ENCODE measurements around the gene TYW1B. TPM values are rescaled to one million over a fixed set of nuclear protein-coding genes. Genes with fewer than 3 reads are reported as not detected.

Gene TYW1B
- total and polyA plus RNA-seq, 2 of the 4 experiments (the other 2 are of a cell fraction): 1.0 to 1.8 TPM

DNA sequence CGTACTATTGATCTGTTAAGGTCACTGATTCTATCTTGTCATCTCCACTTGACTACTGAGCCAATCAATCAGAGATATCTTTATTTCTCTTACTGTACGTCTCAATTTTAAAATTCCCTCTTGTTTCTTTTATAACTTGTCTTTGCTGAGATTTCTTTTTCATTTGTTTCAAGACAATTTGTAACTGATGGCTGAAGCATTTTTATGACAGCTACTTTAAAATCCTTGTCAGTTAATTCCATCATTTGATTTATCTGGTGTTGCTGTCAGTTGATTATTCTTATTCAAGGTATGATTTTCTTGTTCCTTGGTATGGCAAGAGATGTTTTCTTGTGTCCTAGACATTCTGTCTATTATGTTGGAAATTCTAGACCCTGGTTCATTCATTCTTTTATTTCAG, 76.6 kb downstream of the TYW1B start:
- no TSS peak for BruUV-seq (replicated peaks)
- H2BK15ac ChIP-seq (ENCODE audit: low read depth, low read length): no peak overlapping the region
- no peaks in the 10 kb centered on the region for H3K79me1 ChIP-seq (ENCODE audit: low read depth in 1 of 2, low read length in 2 of 2)
- H4K91ac ChIP-seq (ENCODE audit: insufficient read depth, low read depth, low read length): no peak overlapping the region
- no peak overlapping the region for H3K14ac ChIP-seq (replicated peaks; ENCODE audit: low read depth, low read length)
- H3K27me3 ChIP-seq (ENCODE audit: control insufficient read depth, insufficient read depth, low read length): no peaks in the 10 kb centered on the region
- POLR2A ChIA-PET (ENCODE audit: unreplicated experiment): no interaction called here
- TF ChIP-seq, protein P1, sequence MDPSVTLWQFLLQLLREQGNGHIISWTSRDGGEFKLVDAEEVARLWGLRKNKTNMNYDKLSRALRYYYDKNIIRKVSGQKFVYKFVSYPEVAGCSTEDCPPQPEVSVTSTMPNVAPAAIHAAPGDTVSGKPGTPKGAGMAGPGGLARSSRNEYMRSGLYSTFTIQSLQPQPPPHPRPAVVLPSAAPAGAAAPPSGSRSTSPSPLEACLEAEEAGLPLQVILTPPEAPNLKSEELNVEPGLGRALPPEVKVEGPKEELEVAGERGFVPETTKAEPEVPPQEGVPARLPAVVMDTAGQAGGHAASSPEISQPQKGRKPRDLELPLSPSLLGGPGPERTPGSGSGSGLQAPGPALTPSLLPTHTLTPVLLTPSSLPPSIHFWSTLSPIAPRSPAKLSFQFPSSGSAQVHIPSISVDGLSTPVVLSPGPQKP (IDR thresholded peaks at IDR 0.05; ENCODE audit: borderline replicate concordance, low read depth, low read length): no peak
- TF ChIP-seq, protein P2, sequence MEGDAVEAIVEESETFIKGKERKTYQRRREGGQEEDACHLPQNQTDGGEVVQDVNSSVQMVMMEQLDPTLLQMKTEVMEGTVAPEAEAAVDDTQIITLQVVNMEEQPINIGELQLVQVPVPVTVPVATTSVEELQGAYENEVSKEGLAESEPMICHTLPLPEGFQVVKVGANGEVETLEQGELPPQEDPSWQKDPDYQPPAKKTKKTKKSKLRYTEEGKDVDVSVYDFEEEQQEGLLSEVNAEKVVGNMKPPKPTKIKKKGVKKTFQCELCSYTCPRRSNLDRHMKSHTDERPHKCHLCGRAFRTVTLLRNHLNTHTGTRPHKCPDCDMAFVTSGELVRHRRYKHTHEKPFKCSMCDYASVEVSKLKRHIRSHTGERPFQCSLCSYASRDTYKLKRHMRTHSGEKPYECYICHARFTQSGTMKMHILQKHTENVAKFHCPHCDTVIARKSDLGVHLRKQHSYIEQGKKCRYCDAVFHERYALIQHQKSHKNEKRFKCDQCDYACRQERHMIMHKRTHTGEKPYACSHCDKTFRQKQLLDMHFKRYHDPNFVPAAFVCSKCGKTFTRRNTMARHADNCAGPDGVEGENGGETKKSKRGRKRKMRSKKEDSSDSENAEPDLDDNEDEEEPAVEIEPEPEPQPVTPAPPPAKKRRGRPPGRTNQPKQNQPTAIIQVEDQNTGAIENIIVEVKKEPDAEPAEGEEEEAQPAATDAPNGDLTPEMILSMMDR (conservative IDR thresholded peaks at IDR 0.05; ENCODE audit: low read depth, low read length): no peak
- TF ChIP-seq NFE2L2 (IDR thresholded peaks at IDR 0.05; ENCODE audit: low read depth, low read length): no peak
- TF ChIP-seq POLR2A (IDR thresholded peaks at IDR 0.05; ENCODE audit: low read depth, low read length): no peak
- TF ChIP-seq, protein P3, sequence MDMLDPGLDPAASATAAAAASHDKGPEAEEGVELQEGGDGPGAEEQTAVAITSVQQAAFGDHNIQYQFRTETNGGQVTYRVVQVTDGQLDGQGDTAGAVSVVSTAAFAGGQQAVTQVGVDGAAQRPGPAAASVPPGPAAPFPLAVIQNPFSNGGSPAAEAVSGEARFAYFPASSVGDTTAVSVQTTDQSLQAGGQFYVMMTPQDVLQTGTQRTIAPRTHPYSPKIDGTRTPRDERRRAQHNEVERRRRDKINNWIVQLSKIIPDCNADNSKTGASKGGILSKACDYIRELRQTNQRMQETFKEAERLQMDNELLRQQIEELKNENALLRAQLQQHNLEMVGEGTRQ (IDR thresholded peaks at IDR 0.05; ENCODE audit: low read depth, low read length): no peak
- no peak for TF ChIP-seq CHD1 (IDR thresholded peaks at IDR 0.05; ENCODE audit: low read depth, low read length)
- TF ChIP-seq RCOR1 (IDR thresholded peaks at IDR 0.05; ENCODE audit: insufficient replicate concordance, low read length): no peak
- no peak overlapping the region for H3K27ac ChIP-seq (ENCODE audit: insufficient read depth, low read length)
- 100% methylated on average over 1 of the region's 2 CpGs; no CpG with 5 or more reads in 1 of the 2 experiments for WGBS, 2 experiments (ENCODE audit: extremely low coverage in 2 of 2, insufficient read length in 1 of 2)
- no peaks in the 10 kb centered on the region for H3K4me1 ChIP-seq (ENCODE audit: control insufficient read depth, insufficient read depth, low read length)
- no peak overlapping the region for H4K8ac ChIP-seq (ENCODE audit: low read depth in 2 of 2, low read length in 2 of 2)
- no peak overlapping the region for H3K56ac ChIP-seq (ENCODE audit: extremely low read depth, insufficient read depth, low read length)
- no peak overlapping the region for H2BK20ac ChIP-seq (ENCODE audit: low read depth, low read length)
- no peaks in the 10 kb centered on the region for H3K9me3 ChIP-seq (ENCODE audit: control insufficient read depth, insufficient read depth, low read length)
- no peak overlapping the region for H4K5ac ChIP-seq (ENCODE audit: low read depth, low read length)
- H2BK5ac ChIP-seq (ENCODE audit: low read depth, low read length, poor library complexity, severe bottlenecking): no peak overlapping the region
- no peaks in the 10 kb centered on the region for H3K36me3 ChIP-seq (ENCODE audit: control insufficient read depth, insufficient read depth, low read length)
- no peak overlapping the region for H2AK5ac ChIP-seq (ENCODE audit: low read depth, low read length)
- H2AFZ ChIP-seq (replicated peaks; ENCODE audit: low read length, poor library complexity): no peak overlapping the region
- H3K4ac ChIP-seq (ENCODE audit: low read depth, low read length): no peak overlapping the region
- H2BK120ac ChIP-seq (ENCODE audit: low read depth, low read length): no peak overlapping the region
- in situ Hi-C loops (cut with MboI; ENCODE audit: low sequenced_read_pairs): no loop called here
- H4K20me1 ChIP-seq (ENCODE audit: insufficient read depth, low read length): no peaks in the 10 kb centered on the region
- intact Hi-C loops (cut with micrococcal nuclease): no loop called here
- H3K4me3 ChIP-seq (ENCODE audit: insufficient read depth, low read depth, low read length): no peak overlapping the region
- H3K9me1 ChIP-seq (ENCODE audit: insufficient read depth, low read length): peaks cover 3% of the 10 kb centered on the region; the same call in 1 of the 2 replicates
- H3K23ac ChIP-seq (ENCODE audit: low read depth, low read length): no peak overlapping the region
- H2AK9ac ChIP-seq (replicated peaks; ENCODE audit: low read depth, low read length, poor library complexity): no peak overlapping the region
- no peak for DNase-seq
- no peak overlapping the region for H3K4me2 ChIP-seq (ENCODE audit: low read depth, low read length)
- no peak overlapping the region for H3K18ac ChIP-seq (ENCODE audit: low read depth, low read length)
- CTCF ChIA-PET: no interaction called here
- dilution Hi-C loops (cut with HindIII; ENCODE audit: low sequenced_read_pairs, unreplicated experiment): no loop called here
- ATAC-seq (ENCODE audit: low read depth): no peak
- H3K9ac ChIP-seq (ENCODE audit: low read depth, low read length): no peak overlapping the region

Measured in IMR-90 (cell line).